Neural cell (in vitro differentiated cells): Measurements from ENCODE around the gene SFMBT2. TPM values are rescaled to one million over a fixed set of nuclear protein-coding genes. Genes with fewer than 3 reads are reported as not detected.

ENCODE experiments used
- H2AFZ ChIP-seq: fragments of 200-600, 300-800 bp; sonication (generic), shearing (Covaris generic); 2 replicates; pipeline ENCODE4 v1.6.0; 2014; ENCODE audit warnings: low read depth, mild to moderate bottlenecking, antibody characterized with exemption, low read length, moderate library complexity
- H3F3A ChIP-seq: fragments of 200-600 bp; shearing (Covaris generic); 2 replicates; pipeline ENCODE4 v1.6.1; 2016; ENCODE audit warnings: mild to moderate bottlenecking, moderate library complexity, mixed read lengths, antibody characterized with exemption, low read length; ENCODE audit not compliant: insufficient read depth, poor library complexity, severe bottlenecking
- H3K27ac ChIP-seq: fragments of 200-600, 300-800 bp; sonication (generic), shearing (Covaris generic); 2 replicates; pipeline ENCODE4 v1.5.1; 2014; ENCODE audit warnings: mild to moderate bottlenecking, low read length, moderate library complexity
- H3K27me3 ChIP-seq: fragments of 300-800, 200-600 bp; sonication (generic), shearing (Covaris generic); 2 replicates; pipeline ENCODE4 v1.6.0; 2014; ENCODE audit warnings: mild to moderate bottlenecking, low read depth, low read length, moderate library complexity; ENCODE audit not compliant: insufficient read depth
- H3K36me3 ChIP-seq: fragments of 300-800, 200-600 bp; sonication (generic), shearing (Covaris generic); 2 replicates; pipeline ENCODE4 v1.5.1; 2014; ENCODE audit warnings: mild to moderate bottlenecking, antibody characterized with exemption, low read length, moderate library complexity; ENCODE audit not compliant: insufficient read depth
- H3K4me2 ChIP-seq: fragments of 300-800, 200-600 bp; sonication (generic), shearing (Covaris generic); 2 replicates; pipeline ENCODE4 v1.6.0; 2014; ENCODE audit warnings: mild to moderate bottlenecking, low read length
- H3K4me3 ChIP-seq: fragments of 300-800, 200-600 bp; sonication (generic), shearing (Covaris generic); 2 replicates; pipeline ENCODE4 v1.5.1; 2014; ENCODE audit warnings: mild to moderate bottlenecking, low read length, moderate library complexity
- H3K79me2 ChIP-seq: fragments of 200-600 bp; shearing (Covaris generic); replicated peaks from 2 replicates; pipeline ENCODE4 v1.6.0; 2014; ENCODE audit warnings: mild to moderate bottlenecking, low read length, moderate library complexity; ENCODE audit not compliant: insufficient read depth
- H3K9ac ChIP-seq: fragments of 300-800, 200-600 bp; sonication (generic), shearing (Covaris generic); 2 replicates; pipeline ENCODE4 v1.6.1; 2016; ENCODE audit warnings: mild to moderate bottlenecking, low read length, mixed read lengths
- H3K9me2 ChIP-seq: fragments of 200-600 bp; shearing (Covaris generic); 2 replicates; pipeline ENCODE4 v1.6.1; 2016; ENCODE audit warnings: mild to moderate bottlenecking, low read length, mixed read lengths; ENCODE audit not compliant: insufficient read depth
- H3K9me3 ChIP-seq: fragments of 200-600, 300-800 bp; sonication (generic), shearing (Covaris generic); 2 replicates; pipeline ENCODE4 v1.6.1; 2016; ENCODE audit warnings: mild to moderate bottlenecking, mixed run types, low read length, moderate library complexity, mixed read lengths
- H4K20me1 ChIP-seq: fragments of 200-600 bp; shearing (Covaris generic); 2 replicates; pipeline ENCODE4 v1.6.1; 2016; ENCODE audit warnings: mild to moderate bottlenecking, mixed run types; ENCODE audit not compliant: insufficient read depth
- EP300 ChIP-seq: fragments of 450-650 bp; conservative IDR thresholded peaks from 2 replicates; pipeline ENCODE4 v1.6.1; 2014; ENCODE audit warnings: antibody characterized with exemption, mild to moderate bottlenecking, moderate library complexity; ENCODE audit not compliant: poor library complexity, severe bottlenecking
- EZH2 ChIP-seq: fragments of 200-600, 300-800 bp; shearing (Covaris generic), sonication (generic); IDR thresholded peaks from 2 replicates; pipeline ENCODE4 v1.6.1; 2014; ENCODE audit warnings: antibody characterized with exemption, low read length, borderline replicate concordance, mild to moderate bottlenecking; ENCODE audit not compliant: insufficient read depth, poor library complexity, severe bottlenecking
- MXI1 ChIP-seq: fragments of 450-650 bp; conservative IDR thresholded peaks from 2 replicates; pipeline ENCODE4 v1.6.1; 2014; ENCODE audit warnings: antibody characterized with exemption, mild to moderate bottlenecking; ENCODE audit not compliant: poor library complexity, severe bottlenecking
- POLR2AphosphoS5 ChIP-seq: IDR thresholded peaks from 2 replicates; pipeline ENCODE4 v1.6.1; 2012
- RAD21 ChIP-seq: fragments of 450-650 bp; conservative IDR thresholded peaks from 2 replicates; pipeline ENCODE4 v1.6.1; 2014; ENCODE audit warnings: antibody characterized with exemption, mild to moderate bottlenecking, moderate library complexity
- SMC3 ChIP-seq: fragments of 450-650 bp; conservative IDR thresholded peaks from 2 replicates; pipeline ENCODE4 v1.6.1; 2014; ENCODE audit warnings: antibody characterized with exemption, mild to moderate bottlenecking, moderate library complexity; ENCODE audit not compliant: poor library complexity
- TAF1 ChIP-seq: IDR thresholded peaks from 2 replicates; pipeline ENCODE4 v1.6.1; 2012; ENCODE audit warnings: low read depth
- polyA plus RNA-seq: library from polyadenylated mRNA; depleted of rRNA; stranded (reverse); fragments of >200 nt; gene quantifications from 2 replicates; pipeline ENCODE4 v1.2.3, GENCODE V29; 2014
- TF ChIP-seq, protein P1 (sequence below): IDR thresholded peaks from 2 replicates; pipeline ENCODE4 v1.6.1; 2012; ENCODE audit warnings: borderline replicate concordance
- TF ChIP-seq, protein P2 (sequence below): fragments of 450-650 bp; IDR thresholded peaks from 2 replicates; pipeline ENCODE4 v1.5.1; 2014; ENCODE audit warnings: antibody characterized with exemption, mild to moderate bottlenecking, moderate library complexity; ENCODE audit not compliant: poor library complexity, severe bottlenecking

Gene SFMBT2
- polyA plus RNA-seq, 1 donor from 2014 or later = 1.3 TPM

DNA sequence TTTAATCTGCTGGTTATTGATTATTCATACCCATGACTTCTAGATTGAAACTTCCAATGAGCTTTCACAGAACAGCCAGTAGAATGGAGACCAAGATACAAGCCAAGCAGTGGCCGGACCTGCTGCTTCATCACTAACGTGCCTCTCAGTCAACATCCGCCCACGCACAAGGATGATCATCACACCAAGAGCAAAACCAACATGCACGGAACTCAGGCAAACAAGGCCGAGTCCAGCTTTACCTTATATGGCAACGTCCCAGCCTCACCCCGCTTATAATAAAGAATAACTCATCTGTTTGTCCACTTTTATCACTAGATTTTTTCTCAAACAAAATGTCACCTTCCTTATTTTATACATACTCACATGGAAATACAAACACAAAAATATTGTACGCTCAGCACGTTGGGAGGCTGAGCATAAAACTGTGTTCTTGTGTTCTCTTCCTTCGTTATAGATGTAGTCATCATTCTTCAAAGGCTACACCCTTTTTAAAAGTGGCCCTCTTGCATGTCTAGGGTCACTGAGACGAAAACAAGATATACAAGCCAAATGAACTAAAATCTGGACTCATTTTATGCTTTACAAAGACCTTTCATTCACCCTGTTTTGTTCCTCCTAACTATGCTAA is 122.7 kb downstream of the SFMBT2 start:
- Histone ChIP-seq H3K9ac (no peak overlapping the region), H4K20me1 (no peaks in the 10 kb centered on the region), H3K27ac (no peak overlapping the region), H3K27me3 (no peaks in the 10 kb centered on the region), H3F3A (no peaks in the 10 kb centered on the region), H3K4me2 (no peak overlapping the region), H3K36me3 (no peaks in the 10 kb centered on the region), H3K9me2 (no peaks in the 10 kb centered on the region), H2AFZ (no peak overlapping the region), H3K9me3 (no peaks in the 10 kb centered on the region), H3K79me2 (no peaks in the 10 kb centered on the region), H3K4me3 (no peak overlapping the region)
- TF ChIP-seq SMC3 (no peak), EZH2 (no peak), TAF1 (no peak), MXI1 (no peak), RAD21 (no peak), EP300 (no peak), POLR2AphosphoS5 (no peak)
- TF ChIP-seq, protein P1, sequence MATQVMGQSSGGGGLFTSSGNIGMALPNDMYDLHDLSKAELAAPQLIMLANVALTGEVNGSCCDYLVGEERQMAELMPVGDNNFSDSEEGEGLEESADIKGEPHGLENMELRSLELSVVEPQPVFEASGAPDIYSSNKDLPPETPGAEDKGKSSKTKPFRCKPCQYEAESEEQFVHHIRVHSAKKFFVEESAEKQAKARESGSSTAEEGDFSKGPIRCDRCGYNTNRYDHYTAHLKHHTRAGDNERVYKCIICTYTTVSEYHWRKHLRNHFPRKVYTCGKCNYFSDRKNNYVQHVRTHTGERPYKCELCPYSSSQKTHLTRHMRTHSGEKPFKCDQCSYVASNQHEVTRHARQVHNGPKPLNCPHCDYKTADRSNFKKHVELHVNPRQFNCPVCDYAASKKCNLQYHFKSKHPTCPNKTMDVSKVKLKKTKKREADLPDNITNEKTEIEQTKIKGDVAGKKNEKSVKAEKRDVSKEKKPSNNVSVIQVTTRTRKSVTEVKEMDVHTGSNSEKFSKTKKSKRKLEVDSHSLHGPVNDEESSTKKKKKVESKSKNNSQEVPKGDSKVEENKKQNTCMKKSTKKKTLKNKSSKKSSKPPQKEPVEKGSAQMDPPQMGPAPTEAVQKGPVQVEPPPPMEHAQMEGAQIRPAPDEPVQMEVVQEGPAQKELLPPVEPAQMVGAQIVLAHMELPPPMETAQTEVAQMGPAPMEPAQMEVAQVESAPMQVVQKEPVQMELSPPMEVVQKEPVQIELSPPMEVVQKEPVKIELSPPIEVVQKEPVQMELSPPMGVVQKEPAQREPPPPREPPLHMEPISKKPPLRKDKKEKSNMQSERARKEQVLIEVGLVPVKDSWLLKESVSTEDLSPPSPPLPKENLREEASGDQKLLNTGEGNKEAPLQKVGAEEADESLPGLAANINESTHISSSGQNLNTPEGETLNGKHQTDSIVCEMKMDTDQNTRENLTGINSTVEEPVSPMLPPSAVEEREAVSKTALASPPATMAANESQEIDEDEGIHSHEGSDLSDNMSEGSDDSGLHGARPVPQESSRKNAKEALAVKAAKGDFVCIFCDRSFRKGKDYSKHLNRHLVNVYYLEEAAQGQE = no peak
- TF ChIP-seq, protein P2, sequence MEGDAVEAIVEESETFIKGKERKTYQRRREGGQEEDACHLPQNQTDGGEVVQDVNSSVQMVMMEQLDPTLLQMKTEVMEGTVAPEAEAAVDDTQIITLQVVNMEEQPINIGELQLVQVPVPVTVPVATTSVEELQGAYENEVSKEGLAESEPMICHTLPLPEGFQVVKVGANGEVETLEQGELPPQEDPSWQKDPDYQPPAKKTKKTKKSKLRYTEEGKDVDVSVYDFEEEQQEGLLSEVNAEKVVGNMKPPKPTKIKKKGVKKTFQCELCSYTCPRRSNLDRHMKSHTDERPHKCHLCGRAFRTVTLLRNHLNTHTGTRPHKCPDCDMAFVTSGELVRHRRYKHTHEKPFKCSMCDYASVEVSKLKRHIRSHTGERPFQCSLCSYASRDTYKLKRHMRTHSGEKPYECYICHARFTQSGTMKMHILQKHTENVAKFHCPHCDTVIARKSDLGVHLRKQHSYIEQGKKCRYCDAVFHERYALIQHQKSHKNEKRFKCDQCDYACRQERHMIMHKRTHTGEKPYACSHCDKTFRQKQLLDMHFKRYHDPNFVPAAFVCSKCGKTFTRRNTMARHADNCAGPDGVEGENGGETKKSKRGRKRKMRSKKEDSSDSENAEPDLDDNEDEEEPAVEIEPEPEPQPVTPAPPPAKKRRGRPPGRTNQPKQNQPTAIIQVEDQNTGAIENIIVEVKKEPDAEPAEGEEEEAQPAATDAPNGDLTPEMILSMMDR = no peak

DNA sequence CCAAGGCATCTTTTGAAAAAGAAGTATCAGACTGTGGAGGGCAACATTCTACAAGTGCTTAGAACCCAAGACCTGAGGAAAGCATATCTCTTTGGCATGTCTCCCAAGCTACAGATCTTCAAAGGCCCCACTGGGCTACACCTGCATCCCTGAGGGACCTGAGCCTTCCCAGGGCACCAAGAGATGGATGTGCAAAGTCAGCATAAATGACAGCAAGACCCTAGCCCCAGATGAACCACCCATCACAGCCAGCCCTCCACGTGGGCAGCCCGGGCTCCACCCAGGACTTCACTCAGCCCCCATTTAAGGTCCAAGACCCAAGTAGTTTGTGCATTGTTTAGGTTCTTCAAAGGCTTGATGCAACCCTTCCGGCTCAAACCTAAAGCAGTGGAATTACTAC is 123.5 kb downstream of the SFMBT2 start:
- no peaks in the 10 kb centered on the region for H3K9me2 ChIP-seq
- no peaks in the 10 kb centered on the region for H3K27me3 ChIP-seq
- no peaks in the 10 kb centered on the region for H3K79me2 ChIP-seq
- H3K27ac ChIP-seq = no peak overlapping the region
- no peak overlapping the region for H3K4me3 ChIP-seq
- H2AFZ ChIP-seq = no peak overlapping the region
- TF ChIP-seq POLR2AphosphoS5 (no peak), TAF1 (no peak), SMC3 (no peak)
- TF ChIP-seq, protein P2 = no peak
- TF ChIP-seq, protein P1 = no peak
- H3K9ac ChIP-seq = no peak overlapping the region
- no peak overlapping the region for H3K4me2 ChIP-seq
- H3K9me3 ChIP-seq = no peaks in the 10 kb centered on the region
- H3K36me3 ChIP-seq = no peaks in the 10 kb centered on the region
- H3F3A ChIP-seq = no peaks in the 10 kb centered on the region
- no peaks in the 10 kb centered on the region for H4K20me1 ChIP-seq
